ENCODE measurements around the gene ERI3. TPM values are rescaled to one million over a fixed set of nuclear protein-coding genes. Genes with fewer than 3 reads are reported as not detected.

Gene ERI3
- polyA plus RNA-seq, 1 donor: 38.3 TPM

DNA sequence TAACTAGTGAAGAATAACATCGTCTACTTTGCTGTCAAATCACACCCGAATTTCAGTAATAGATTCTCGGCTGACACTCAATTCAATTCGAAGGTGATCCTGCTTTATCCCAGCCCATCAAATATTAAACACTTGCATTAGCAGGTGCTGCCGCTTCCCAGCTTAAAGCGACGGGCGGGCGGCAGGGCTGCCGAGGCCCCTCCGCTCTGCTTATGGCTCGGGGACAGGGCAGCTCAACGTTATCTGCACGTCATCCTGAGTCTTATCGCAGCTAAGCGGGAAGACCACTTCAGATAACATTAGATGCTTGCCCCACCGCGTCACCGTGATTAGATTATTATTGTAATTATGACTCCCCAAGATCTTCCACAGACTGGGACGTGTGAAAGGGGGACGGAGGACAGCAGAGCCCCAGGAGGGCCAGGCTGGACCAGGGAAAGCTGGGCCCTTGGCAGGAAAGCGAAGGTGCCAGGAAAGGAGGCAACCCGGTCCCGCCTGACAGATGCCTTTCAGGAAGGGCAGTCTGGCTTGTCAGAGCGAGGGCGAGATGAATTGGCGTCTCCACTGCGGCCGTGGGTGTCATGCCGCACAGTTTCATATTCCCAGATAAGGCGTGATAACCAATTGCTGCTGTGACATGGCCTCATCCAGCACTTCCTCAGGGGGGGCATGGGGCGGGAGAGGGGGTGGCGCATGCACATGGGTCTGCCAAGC is 104.8 kb downstream of the ERI3 start:
- Histone ChIP-seq H3K27me3 (ENCODE audit: control insufficient read depth, insufficient read depth, low read length) (no peaks in the 10 kb centered on the region), H3K27ac (ENCODE audit: low read length) (no peak overlapping the region), H3K4me1 (ENCODE audit: control insufficient read depth, insufficient read depth, low read length) (peaks cover 6% of the 10 kb centered on the region), H3K9me3 (ENCODE audit: control insufficient read depth, low read depth, low read length) (no peaks in the 10 kb centered on the region), H3K4me3 (ENCODE audit: low read length) (no peak overlapping the region), H3K36me3 (ENCODE audit: control insufficient read depth, insufficient read depth, low read length) (peaks cover 18% of the 10 kb centered on the region)
- DNase-seq: no peak
- WGBS (ENCODE audit: insufficient coverage, low lambda C conversion rate): no CpG with 5 or more reads among the region's 33 CpGs

DNA sequence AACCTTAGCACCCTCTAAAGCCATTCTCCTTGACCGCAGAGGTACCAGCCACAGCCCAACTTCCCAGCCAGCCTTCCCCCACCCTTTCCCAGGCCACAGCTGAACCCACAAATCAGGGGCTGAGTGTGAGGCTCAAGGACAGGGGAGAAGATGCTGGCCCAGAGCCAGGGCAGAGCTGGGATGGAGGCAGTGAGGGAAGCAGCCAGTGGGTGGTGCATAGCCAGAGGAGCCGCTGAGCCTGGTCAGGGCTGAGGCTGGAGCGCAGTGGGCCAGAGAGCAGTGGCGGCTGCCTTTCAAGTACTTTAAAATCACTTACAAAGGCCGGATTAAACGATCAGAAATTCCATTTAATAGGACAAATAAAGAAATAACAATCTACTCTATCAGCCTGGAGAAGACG is 105.5 kb downstream of the ERI3 start:
- DNase-seq: no peak
- H3K27me3 ChIP-seq (ENCODE audit: control insufficient read depth, insufficient read depth, low read length): no peaks in the 10 kb centered on the region

DNA sequence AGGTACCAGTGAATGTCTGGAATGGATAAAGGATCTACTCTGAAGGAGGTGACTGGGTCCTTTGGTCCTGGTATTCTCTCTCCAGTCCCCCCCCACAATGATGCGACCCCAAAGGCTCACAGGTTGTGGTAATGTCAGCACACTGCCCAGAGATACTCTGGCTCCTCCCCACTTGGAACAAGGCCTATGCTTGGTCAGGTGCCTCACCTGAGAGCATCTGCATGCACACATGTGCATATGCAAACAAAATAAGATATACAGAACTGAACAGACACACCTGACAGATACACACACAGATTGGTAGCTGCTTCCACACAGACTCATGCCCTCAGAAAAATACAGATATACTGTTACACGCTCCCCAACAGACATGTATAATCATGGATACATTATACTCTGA is 108.3 kb downstream of the ERI3 start:
- H3K27ac ChIP-seq (ENCODE audit: low read length): no peak overlapping the region
- no peak overlapping the region for H3K4me3 ChIP-seq (ENCODE audit: low read length)
- no peaks in the 10 kb centered on the region for H3K27me3 ChIP-seq (ENCODE audit: control insufficient read depth, insufficient read depth, low read length)
- DNase-seq: no peak
- WGBS (ENCODE audit: insufficient coverage, low lambda C conversion rate): 100% methylated on average over 1 of the region's 2 CpGs
- no peaks in the 10 kb centered on the region for H3K9me3 ChIP-seq (ENCODE audit: control insufficient read depth, low read depth, low read length)
- H3K4me1 ChIP-seq (ENCODE audit: control insufficient read depth, insufficient read depth, low read length): peaks cover 6% of the 10 kb centered on the region
- H3K36me3 ChIP-seq (ENCODE audit: control insufficient read depth, insufficient read depth, low read length): peaks cover 33% of the 10 kb centered on the region

More for the DNA sequence above, 105.5 kb downstream of the ERI3 start:
- H3K4me1 ChIP-seq (ENCODE audit: control insufficient read depth, insufficient read depth, low read length): peaks cover 6% of the 10 kb centered on the region
- H3K27ac ChIP-seq (ENCODE audit: low read length): no peak overlapping the region
- H3K4me3 ChIP-seq (ENCODE audit: low read length): no peak overlapping the region
- WGBS (ENCODE audit: insufficient coverage, low lambda C conversion rate): 100% methylated on average over 1 of the region's 7 CpGs
- H3K36me3 ChIP-seq (ENCODE audit: control insufficient read depth, insufficient read depth, low read length): peaks cover 22% of the 10 kb centered on the region
- no peaks in the 10 kb centered on the region for H3K9me3 ChIP-seq (ENCODE audit: control insufficient read depth, low read depth, low read length)

DNA sequence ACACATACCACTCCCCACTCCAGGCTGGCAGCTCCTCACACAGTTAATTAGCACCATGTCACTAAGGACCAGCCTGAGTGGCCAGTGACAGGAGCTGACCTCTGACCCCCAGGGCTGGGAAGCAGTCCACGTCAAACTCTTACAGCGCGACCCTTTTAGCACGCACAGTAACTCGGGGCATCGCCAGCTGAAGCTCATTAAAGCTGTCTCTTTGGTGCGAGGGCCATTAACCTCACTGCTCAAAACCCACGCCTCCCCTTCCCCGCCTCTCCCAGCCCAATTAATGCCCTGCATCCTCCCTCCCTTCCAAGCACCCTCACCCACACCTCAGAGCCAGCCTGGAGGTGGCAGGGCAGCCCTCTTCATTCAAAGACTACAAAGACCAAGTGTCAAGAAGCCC is 110.1 kb downstream of the ERI3 start:
- DNase-seq: no peak
- Histone ChIP-seq H3K9me3 (ENCODE audit: control insufficient read depth, low read depth, low read length) (no peaks in the 10 kb centered on the region), H3K36me3 (ENCODE audit: control insufficient read depth, insufficient read depth, low read length) (peaks cover 37% of the 10 kb centered on the region), H3K27me3 (ENCODE audit: control insufficient read depth, insufficient read depth, low read length) (no peaks in the 10 kb centered on the region), H3K4me3 (ENCODE audit: low read length) (no peak overlapping the region), H3K27ac (ENCODE audit: low read length) (no peak overlapping the region), H3K4me1 (ENCODE audit: control insufficient read depth, insufficient read depth, low read length) (peaks cover 3% of the 10 kb centered on the region)
- 90% methylated on average over 2 of the region's 9 CpGs for WGBS (ENCODE audit: insufficient coverage, low lambda C conversion rate)

DNA sequence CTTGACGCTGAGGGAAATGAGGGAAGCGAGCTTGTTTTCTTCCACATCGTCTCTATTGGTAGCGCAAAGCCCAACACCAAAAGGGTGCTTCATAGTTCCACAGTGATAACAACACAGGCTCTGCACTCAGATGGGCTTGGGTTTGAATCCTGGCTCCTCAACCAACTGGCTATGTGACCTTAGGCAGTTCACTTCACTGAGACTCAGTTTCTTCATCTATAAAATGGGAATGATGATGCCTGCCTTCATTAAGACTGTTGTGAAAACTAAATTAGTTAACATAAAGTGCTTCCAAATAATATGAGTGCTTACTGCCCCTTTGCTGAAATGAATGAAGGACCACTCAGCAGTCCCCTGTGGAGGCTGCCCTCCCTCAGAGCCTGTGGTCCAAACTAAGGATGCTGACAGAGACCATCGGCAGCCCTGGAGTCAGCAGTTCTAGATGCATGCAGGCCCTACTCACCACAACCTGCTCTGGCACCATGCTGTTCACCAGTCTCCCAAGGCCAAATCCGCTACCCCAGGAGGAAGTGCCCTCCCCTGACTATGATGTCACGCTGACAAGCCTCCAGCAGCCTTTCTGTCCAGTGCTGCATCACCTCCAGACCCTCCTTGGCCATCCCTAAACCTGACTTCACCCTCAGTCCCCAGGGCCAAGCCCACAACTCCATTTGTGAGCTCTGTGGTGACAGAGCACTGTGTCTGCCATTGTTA is 111.1 kb downstream of the ERI3 start:
- no peaks in the 10 kb centered on the region for H3K9me3 ChIP-seq (ENCODE audit: control insufficient read depth, low read depth, low read length)
- no CpG with 5 or more reads among the region's 7 CpGs for WGBS (ENCODE audit: insufficient coverage, low lambda C conversion rate)
- no peaks in the 10 kb centered on the region for H3K27me3 ChIP-seq (ENCODE audit: control insufficient read depth, insufficient read depth, low read length)
- no peak overlapping the region for H3K27ac ChIP-seq (ENCODE audit: low read length)
- H3K4me1 ChIP-seq (ENCODE audit: control insufficient read depth, insufficient read depth, low read length): peaks cover 13% of the 10 kb centered on the region
- H3K36me3 ChIP-seq (ENCODE audit: control insufficient read depth, insufficient read depth, low read length): peaks cover 34% of the 10 kb centered on the region
- no peak overlapping the region for H3K4me3 ChIP-seq (ENCODE audit: low read length)
- DNase-seq: no peak

DNA sequence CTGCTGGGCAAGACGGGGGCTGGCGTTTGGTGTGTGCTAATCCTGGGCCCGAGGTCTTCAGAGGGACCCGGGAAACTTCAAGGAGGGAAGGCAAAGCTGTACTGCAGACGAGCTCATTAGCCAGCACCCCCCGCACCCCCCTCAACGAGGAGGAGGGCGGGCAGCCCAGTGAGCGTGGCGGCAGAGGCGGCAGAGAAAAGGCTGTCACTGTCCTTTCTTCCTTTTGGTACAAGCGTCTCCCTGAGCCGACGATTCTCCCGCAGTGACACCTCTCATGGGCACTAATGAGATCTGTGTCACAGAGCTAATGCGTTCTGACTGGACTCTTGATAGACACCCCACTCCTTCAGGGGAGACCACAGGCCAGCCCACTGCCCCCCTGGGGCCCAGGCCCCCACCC is 112.3 kb downstream of the ERI3 start:
- Histone ChIP-seq H3K9me3 (ENCODE audit: control insufficient read depth, low read depth, low read length) (no peaks in the 10 kb centered on the region), H3K27me3 (ENCODE audit: control insufficient read depth, insufficient read depth, low read length) (no peaks in the 10 kb centered on the region), H3K4me3 (ENCODE audit: low read length) (no peak overlapping the region), H3K4me1 (ENCODE audit: control insufficient read depth, insufficient read depth, low read length) (peaks cover 24% of the 10 kb centered on the region), H3K27ac (ENCODE audit: low read length) (no peak overlapping the region), H3K36me3 (ENCODE audit: control insufficient read depth, insufficient read depth, low read length) (peaks cover 28% of the 10 kb centered on the region)
- no CpG with 5 or more reads among the region's 16 CpGs for WGBS (ENCODE audit: insufficient coverage, low lambda C conversion rate)
- no peak for DNase-seq

DNA sequence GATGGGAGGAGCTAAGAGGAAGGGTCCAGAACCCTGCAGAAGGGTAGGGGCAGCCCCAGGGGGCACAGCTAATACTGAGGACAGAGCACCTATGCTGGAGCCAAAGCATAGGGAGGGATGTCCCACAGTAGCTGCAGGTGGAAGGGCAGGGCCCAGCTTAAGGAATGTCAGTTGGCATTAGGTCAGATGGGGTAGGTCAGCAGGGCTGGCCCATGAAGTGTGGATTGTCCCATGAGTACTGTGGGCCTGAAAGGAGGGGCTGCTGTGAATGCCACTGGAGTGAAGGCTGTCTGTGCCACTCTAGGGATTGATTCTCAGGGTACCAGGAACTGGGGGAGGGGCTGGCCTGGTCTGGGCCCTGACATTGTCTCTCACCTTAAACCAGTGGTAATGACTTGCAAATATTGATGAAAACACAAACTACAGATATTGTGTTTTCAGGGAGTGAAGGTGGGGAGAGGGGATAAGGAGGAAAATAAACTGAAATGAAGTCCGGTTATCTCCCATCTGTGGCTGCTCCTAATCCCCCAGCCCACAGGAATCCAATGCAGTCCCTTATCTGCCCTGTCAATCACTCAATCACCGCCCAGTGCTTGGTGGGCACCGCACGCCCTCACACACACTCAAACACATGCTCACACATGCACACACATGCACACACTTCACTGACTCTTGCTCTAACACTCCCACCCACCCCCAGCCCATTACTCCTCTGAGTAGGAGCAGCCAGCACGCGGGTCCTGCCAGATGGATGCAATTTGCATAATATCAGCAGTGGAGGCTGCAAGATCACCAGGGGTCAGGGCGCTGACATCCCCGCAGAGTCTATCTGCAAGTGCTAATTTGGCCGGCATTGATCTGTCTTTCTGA is 114.0 kb downstream of the ERI3 start:
- DNase-seq: no peak
- no peak overlapping the region for H3K27ac ChIP-seq (ENCODE audit: low read length)
- peaks cover 23% of the 10 kb centered on the region for H3K36me3 ChIP-seq (ENCODE audit: control insufficient read depth, insufficient read depth, low read length)
- WGBS (ENCODE audit: insufficient coverage, low lambda C conversion rate): no CpG with 5 or more reads among the region's 9 CpGs
- no peaks in the 10 kb centered on the region for H3K9me3 ChIP-seq (ENCODE audit: control insufficient read depth, low read depth, low read length)
- peaks cover 35% of the 10 kb centered on the region for H3K4me1 ChIP-seq (ENCODE audit: control insufficient read depth, insufficient read depth, low read length)
- H3K27me3 ChIP-seq (ENCODE audit: control insufficient read depth, insufficient read depth, low read length): no peaks in the 10 kb centered on the region
- no peak overlapping the region for H3K4me3 ChIP-seq (ENCODE audit: low read length)

DNA sequence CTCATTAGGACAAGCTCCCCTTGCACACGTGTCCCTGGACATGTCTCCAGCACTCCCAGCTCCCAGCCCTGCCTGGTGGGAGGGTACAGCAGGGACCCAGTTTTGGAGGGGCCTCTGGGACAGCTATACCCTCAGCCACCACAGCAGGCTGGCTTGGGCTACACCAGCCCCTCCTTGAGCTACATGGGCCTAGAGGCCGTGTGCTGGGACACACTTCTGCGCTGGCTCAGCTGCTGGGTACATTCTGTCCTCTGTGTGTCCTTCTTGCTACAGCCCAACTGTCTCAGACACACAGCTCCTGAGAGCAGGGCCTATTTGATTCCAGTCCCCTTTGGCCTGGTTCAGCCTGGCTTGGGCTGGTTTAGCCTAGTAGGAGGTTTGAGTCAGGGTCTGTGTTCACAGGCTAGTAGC is 115.1 kb downstream of the ERI3 start:
- peak overlapping the region; percentile 29 for H3K27ac ChIP-seq (ENCODE audit: low read length)
- H3K9me3 ChIP-seq (ENCODE audit: control insufficient read depth, low read depth, low read length): no peaks in the 10 kb centered on the region
- no peaks in the 10 kb centered on the region for H3K27me3 ChIP-seq (ENCODE audit: control insufficient read depth, insufficient read depth, low read length)
- WGBS (ENCODE audit: insufficient coverage, low lambda C conversion rate): no CpG with 5 or more reads among the region's 3 CpGs
- H3K4me3 ChIP-seq (ENCODE audit: low read length): no peak overlapping the region
- H3K36me3 ChIP-seq (ENCODE audit: control insufficient read depth, insufficient read depth, low read length): peaks cover 20% of the 10 kb centered on the region
- no peak for DNase-seq
- H3K4me1 ChIP-seq (ENCODE audit: control insufficient read depth, insufficient read depth, low read length): peaks cover 35% of the 10 kb centered on the region

DNA sequence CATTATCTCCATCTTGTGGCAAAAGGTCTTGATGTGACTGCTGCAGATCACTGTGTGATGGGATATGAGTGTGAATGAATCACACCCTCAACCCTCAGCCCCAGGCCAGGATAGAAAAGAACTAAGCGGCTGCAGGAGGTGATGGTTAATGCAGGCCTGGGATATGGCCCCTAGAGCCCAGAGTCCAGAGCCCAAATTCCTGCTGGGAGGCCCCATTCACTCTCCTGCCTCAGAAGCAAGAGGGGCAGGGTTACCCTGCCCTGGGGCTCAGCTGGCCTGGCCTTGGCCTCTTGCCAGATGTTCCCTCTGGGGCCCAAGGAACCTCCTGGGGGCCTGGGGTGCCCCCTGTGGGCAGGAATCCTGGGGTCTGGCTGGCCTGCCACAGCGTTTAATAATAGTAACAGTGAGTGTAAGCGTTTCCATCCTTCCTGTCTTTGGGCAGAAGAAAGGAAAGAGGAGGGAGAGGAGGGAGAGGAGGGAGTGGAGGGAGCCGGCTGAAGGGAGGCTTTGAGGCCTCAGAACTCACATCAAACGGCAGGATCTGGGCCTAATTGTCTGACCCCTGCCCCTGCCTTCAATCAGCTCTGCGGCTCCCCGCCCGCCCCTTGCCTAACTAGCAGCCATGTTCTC is 115.6 kb downstream of the ERI3 start:
- no peaks in the 10 kb centered on the region for H3K9me3 ChIP-seq (ENCODE audit: control insufficient read depth, low read depth, low read length)
- peaks cover 35% of the 10 kb centered on the region for H3K4me1 ChIP-seq (ENCODE audit: control insufficient read depth, insufficient read depth, low read length)
- no peaks in the 10 kb centered on the region for H3K27me3 ChIP-seq (ENCODE audit: control insufficient read depth, insufficient read depth, low read length)
- DNase-seq: peak; percentile 40 to 57
- peak overlapping the region; percentile 29 for H3K27ac ChIP-seq (ENCODE audit: low read length)
- peaks cover 17% of the 10 kb centered on the region for H3K36me3 ChIP-seq (ENCODE audit: control insufficient read depth, insufficient read depth, low read length)
- 33% methylated on average over 1 of the region's 8 CpGs for WGBS (ENCODE audit: insufficient coverage, low lambda C conversion rate)
- no peak overlapping the region for H3K4me3 ChIP-seq (ENCODE audit: low read length)

DNA sequence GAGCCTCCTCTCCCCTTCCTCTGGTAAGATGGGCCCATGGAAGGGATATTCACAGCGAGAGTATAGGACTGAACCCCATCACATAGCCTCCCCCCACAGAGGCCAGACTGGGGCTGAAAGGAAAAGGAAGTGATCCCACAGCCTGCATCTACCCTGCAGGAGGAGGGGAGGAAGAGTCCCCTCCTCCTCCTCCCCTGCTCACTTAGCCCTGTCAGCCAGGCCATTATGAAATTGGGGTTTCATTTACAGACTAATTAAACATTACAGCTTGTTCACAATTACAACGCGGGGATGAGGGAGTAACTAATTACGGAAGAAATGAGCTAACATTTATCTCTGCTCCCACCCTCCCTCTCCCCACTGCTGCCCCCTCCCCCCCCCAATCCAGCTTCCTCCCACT is 116.4 kb downstream of the ERI3 start:
- no CpG with 5 or more reads among the region's 4 CpGs for WGBS (ENCODE audit: insufficient coverage, low lambda C conversion rate)
- H3K27ac ChIP-seq (ENCODE audit: low read length): no peak overlapping the region
- peaks cover 35% of the 10 kb centered on the region for H3K4me1 ChIP-seq (ENCODE audit: control insufficient read depth, insufficient read depth, low read length)

More for the DNA sequence above, 116.4 kb downstream of the ERI3 start:
- Histone ChIP-seq H3K4me3 (ENCODE audit: low read length) (no peak overlapping the region), H3K36me3 (ENCODE audit: control insufficient read depth, insufficient read depth, low read length) (peaks cover 11% of the 10 kb centered on the region), H3K9me3 (ENCODE audit: control insufficient read depth, low read depth, low read length) (no peaks in the 10 kb centered on the region), H3K27me3 (ENCODE audit: control insufficient read depth, insufficient read depth, low read length) (no peaks in the 10 kb centered on the region)
- DNase-seq: no peak

Measured in large intestine (tissue), 3 donors.